A549 (cell line): ENCODE data around the gene RABGAP1L.

Source experiments
- CHD2 ChIP-seq: fragments of 150-350 bp; IDR thresholded peaks from 2 replicates; pipeline ENCODE4 v1.6.1; 2014; ENCODE audit warnings: low read length; ENCODE audit not compliant: partially characterized antibody
- MAZ ChIP-seq: fragments of 150-350 bp; IDR thresholded peaks from 2 replicates; pipeline ENCODE4 v1.6.1; 2014; ENCODE audit warnings: antibody characterized with exemption, low read depth, low read length, borderline replicate concordance
- POLR2A ChIP-seq: IDR thresholded peaks from 2 replicates; pipeline ENCODE4 v1.6.1; 2012; ENCODE audit warnings: mild to moderate bottlenecking, low read length
- RNF2 ChIP-seq: fragments of 200-600 bp; sonication (generic); IDR thresholded peaks from 2 replicates; pipeline ENCODE4 v1.6.1; 2016; ENCODE audit warnings: low read depth, mild to moderate bottlenecking, antibody characterized with exemption, moderate library complexity, borderline replicate concordance
- TF ChIP-seq, protein P1 (sequence below): fragments of 200-600 bp; sonication (generic); IDR thresholded peaks from 2 replicates; pipeline ENCODE4 v1.6.1; 2016; ENCODE audit warnings: antibody characterized with exemption, mild to moderate bottlenecking, moderate library complexity
- TF ChIP-seq, protein P2 (sequence below): fragments of >200 bp; sonication (Bioruptor Twin); formaldehyde crosslinking; IDR thresholded peaks from 3 replicates; pipeline ENCODE4 v1.5.1; 2016

DNA sequence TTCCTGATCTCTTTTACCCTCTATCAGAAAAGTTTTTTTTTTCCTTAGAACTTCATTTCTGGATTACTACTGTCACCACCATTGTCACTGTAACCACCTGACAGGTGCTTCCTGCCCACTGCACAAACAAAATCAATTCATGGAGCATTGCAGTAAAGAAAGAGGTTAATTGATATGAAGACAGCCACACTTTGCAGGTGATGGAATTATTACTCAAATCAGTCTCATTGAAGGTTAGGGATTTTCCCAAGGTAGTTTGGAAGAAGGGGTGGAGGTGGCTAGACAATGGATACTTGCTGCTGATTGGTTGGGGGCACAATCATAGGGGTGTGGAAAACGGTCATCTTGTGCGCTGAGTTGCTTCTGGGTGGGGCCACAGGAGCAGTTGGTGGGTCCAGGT lies 609.6 kb downstream of the RABGAP1L start:
- TF ChIP-seq, protein P1, sequence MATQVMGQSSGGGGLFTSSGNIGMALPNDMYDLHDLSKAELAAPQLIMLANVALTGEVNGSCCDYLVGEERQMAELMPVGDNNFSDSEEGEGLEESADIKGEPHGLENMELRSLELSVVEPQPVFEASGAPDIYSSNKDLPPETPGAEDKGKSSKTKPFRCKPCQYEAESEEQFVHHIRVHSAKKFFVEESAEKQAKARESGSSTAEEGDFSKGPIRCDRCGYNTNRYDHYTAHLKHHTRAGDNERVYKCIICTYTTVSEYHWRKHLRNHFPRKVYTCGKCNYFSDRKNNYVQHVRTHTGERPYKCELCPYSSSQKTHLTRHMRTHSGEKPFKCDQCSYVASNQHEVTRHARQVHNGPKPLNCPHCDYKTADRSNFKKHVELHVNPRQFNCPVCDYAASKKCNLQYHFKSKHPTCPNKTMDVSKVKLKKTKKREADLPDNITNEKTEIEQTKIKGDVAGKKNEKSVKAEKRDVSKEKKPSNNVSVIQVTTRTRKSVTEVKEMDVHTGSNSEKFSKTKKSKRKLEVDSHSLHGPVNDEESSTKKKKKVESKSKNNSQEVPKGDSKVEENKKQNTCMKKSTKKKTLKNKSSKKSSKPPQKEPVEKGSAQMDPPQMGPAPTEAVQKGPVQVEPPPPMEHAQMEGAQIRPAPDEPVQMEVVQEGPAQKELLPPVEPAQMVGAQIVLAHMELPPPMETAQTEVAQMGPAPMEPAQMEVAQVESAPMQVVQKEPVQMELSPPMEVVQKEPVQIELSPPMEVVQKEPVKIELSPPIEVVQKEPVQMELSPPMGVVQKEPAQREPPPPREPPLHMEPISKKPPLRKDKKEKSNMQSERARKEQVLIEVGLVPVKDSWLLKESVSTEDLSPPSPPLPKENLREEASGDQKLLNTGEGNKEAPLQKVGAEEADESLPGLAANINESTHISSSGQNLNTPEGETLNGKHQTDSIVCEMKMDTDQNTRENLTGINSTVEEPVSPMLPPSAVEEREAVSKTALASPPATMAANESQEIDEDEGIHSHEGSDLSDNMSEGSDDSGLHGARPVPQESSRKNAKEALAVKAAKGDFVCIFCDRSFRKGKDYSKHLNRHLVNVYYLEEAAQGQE = no peak
- TF ChIP-seq, protein P2, sequence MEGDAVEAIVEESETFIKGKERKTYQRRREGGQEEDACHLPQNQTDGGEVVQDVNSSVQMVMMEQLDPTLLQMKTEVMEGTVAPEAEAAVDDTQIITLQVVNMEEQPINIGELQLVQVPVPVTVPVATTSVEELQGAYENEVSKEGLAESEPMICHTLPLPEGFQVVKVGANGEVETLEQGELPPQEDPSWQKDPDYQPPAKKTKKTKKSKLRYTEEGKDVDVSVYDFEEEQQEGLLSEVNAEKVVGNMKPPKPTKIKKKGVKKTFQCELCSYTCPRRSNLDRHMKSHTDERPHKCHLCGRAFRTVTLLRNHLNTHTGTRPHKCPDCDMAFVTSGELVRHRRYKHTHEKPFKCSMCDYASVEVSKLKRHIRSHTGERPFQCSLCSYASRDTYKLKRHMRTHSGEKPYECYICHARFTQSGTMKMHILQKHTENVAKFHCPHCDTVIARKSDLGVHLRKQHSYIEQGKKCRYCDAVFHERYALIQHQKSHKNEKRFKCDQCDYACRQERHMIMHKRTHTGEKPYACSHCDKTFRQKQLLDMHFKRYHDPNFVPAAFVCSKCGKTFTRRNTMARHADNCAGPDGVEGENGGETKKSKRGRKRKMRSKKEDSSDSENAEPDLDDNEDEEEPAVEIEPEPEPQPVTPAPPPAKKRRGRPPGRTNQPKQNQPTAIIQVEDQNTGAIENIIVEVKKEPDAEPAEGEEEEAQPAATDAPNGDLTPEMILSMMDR = no peak
- TF ChIP-seq POLR2A (no peak), MAZ (no peak), RNF2 (no peak), CHD2 (no peak)
